H1 (cell line): ENCODE data around the gene PIGV. TPM values are rescaled to one million over a fixed set of nuclear protein-coding genes. Genes with fewer than 3 reads are reported as not detected.

Experiments used
- CTCF ChIA-PET: fragments of 300-600 bp; sonication (Branson Sonifier 250); formaldehyde crosslinking; loops from one replicate; lab custom pipeline; 2021; ENCODE audit not compliant: partially characterized antibody; lab: Charles Lee
- POLR2A ChIA-PET: fragments of 300-600 bp; sonication (Branson Sonifier 250); formaldehyde crosslinking; loops from one replicate; lab custom pipeline; 2021; ENCODE audit warnings: inconsistent platforms; ENCODE audit not compliant: partially characterized antibody; lab: Charles Lee
- DNase-seq, 2 experiments: peaks; one replicate each; pipeline versions ENCODE4 v3.0.0 to v3.0.0-alpha.2; 2010 to 2022; ENCODE audit warnings: low spot score in 2 of 2, low read depth in 1 of 2, mixed read lengths in 1 of 2
- FAIRE-seq: peaks from 2 replicates; lab custom pipeline; 2011; peaks lifted over from hg19 to GRCh38; lab: Jason Lieb, UNC
- H2AFZ ChIP-seq: 2 replicates; pipeline ENCODE4 v1.8.1; 2012; ENCODE audit warnings: low read length, inconsistent platforms
- H2AK5ac ChIP-seq: 2 replicates; pipeline ENCODE4 v1.6.1; 2013; ENCODE audit warnings: low read depth, low read length
- H2BK120ac ChIP-seq: replicated peaks from 2 replicates; pipeline ENCODE3; 2013; ENCODE audit warnings: low read depth, low read length, inconsistent platforms
- H2BK12ac ChIP-seq: 2 replicates; pipeline ENCODE4 v1.6.1; 2013; ENCODE audit warnings: low read depth, low read length
- H2BK15ac ChIP-seq: 2 replicates; pipeline ENCODE4 v1.6.1; 2013; ENCODE audit warnings: low read length
- H2BK20ac ChIP-seq: 2 replicates; pipeline ENCODE4 v1.6.1; 2013; ENCODE audit warnings: low read length
- H2BK5ac ChIP-seq: 2 replicates; pipeline ENCODE4 v1.6.1; 2013; ENCODE audit warnings: low read depth, low read length
- H3K14ac ChIP-seq: 2 replicates; pipeline ENCODE4 v1.6.1; 2013; ENCODE audit warnings: inconsistent platforms; ENCODE audit not compliant: insufficient read length
- H3K18ac ChIP-seq: 2 replicates; pipeline ENCODE4 v1.6.1; 2013; ENCODE audit warnings: low read length; ENCODE audit errors: extremely low read depth
- H3K23ac ChIP-seq: 2 replicates; pipeline ENCODE4 v1.6.1; 2013; ENCODE audit warnings: inconsistent platforms; ENCODE audit not compliant: insufficient read length
- H3K23me2 ChIP-seq: 2 replicates; pipeline ENCODE4 v1.6.1; 2013; ENCODE audit warnings: low read depth, low read length
- H3K27ac ChIP-seq: 2 replicates; pipeline ENCODE4 v1.6.1; 2011; ENCODE audit warnings: low read depth, low read length, inconsistent platforms
- H3K27me3 ChIP-seq, 4 experiments: replicated peaks in 1 of 4; 1 replicate in 1 of 4; 2 replicates in 3 of 4; pipeline versions ENCODE4 v1.6.1 to v1.8.1; 2011 to 2013; ENCODE audit warnings: low read length in 3 of 4, mild to moderate bottlenecking in 3 of 4, inconsistent platforms in 2 of 4, mixed read lengths in 2 of 4, moderate library complexity in 1 of 4; ENCODE audit not compliant: control insufficient read depth in 3 of 4, insufficient read depth in 3 of 4; ENCODE audit errors: extremely low read depth in 1 of 4
- H3K36me3 ChIP-seq, 4 experiments: 2 replicates each; pipeline versions ENCODE4 v1.6.1 to v1.8.1; 2011 to 2013; ENCODE audit warnings: mild to moderate bottlenecking in 4 of 4, low read length in 3 of 4, moderate library complexity in 2 of 4, control low read depth in 1 of 4, inconsistent platforms in 1 of 4; ENCODE audit not compliant: insufficient read depth in 4 of 4, control insufficient read depth in 2 of 4
- H3K4ac ChIP-seq: replicated peaks from 2 replicates; pipeline ENCODE3; 2013; ENCODE audit warnings: low read length, low read depth, mixed read lengths, inconsistent platforms; ENCODE audit not compliant: insufficient read length
- H3K4me1 ChIP-seq, 4 experiments: replicated peaks in 1 of 4; 1 replicate in 1 of 4; 2 replicates in 3 of 4; pipeline versions ENCODE4 v1.6.1 to v1.8.1; 2011 to 2013; ENCODE audit warnings: low read length in 3 of 4, inconsistent platforms in 2 of 4, mixed read lengths in 1 of 4; ENCODE audit not compliant: insufficient read depth in 4 of 4, control insufficient read depth in 3 of 4
- H3K4me2 ChIP-seq, 2 experiments: 2 replicates each; pipeline versions ENCODE4 v1.6.1 to v1.8.1; 2011 to 2013; ENCODE audit warnings: low read depth in 2 of 2, low read length in 2 of 2, control low read depth in 1 of 2, inconsistent platforms in 1 of 2, mild to moderate bottlenecking in 1 of 2; ENCODE audit not compliant: insufficient read depth in 1 of 2
- H3K4me3 ChIP-seq, 4 experiments: fragments of 200-600, 300-600 bp in 1 of 4; sonication (generic), shearing (Covaris generic), sonication (Bioruptor Twin) in 1 of 4; 2 replicates each; pipeline versions ENCODE4 v1.5.1 to v1.8.1; 2011 to 2016; ENCODE audit warnings: low read length in 4 of 4, low read depth in 3 of 4, control low read depth in 2 of 4, inconsistent platforms in 2 of 4, mild to moderate bottlenecking in 2 of 4, mixed read lengths in 1 of 4, moderate library complexity in 1 of 4; ENCODE audit not compliant: insufficient read depth in 2 of 4; ENCODE audit errors: extremely low read depth in 1 of 4
- H3K56ac ChIP-seq: replicated peaks from 2 replicates; pipeline ENCODE3; 2013; ENCODE audit warnings: low read depth, mild to moderate bottlenecking, mixed read lengths, low read length, inconsistent platforms; ENCODE audit not compliant: insufficient read length
- H3K79me1 ChIP-seq: 2 replicates; pipeline ENCODE4 v1.6.1; 2013; ENCODE audit warnings: low read depth, low read length, control low read depth
- H3K79me2 ChIP-seq, 2 experiments: 2 replicates each; pipeline versions ENCODE4 v1.6.1 to v1.8.1; 2012 to 2013; ENCODE audit warnings: low read length in 2 of 2, mild to moderate bottlenecking in 2 of 2, inconsistent platforms in 1 of 2; ENCODE audit not compliant: insufficient read depth in 2 of 2, control insufficient read depth in 1 of 2
- H3K9ac ChIP-seq, 4 experiments: replicated peaks in 1 of 4; 1 replicate in 1 of 4; 2 replicates in 3 of 4; pipeline versions ENCODE4 v1.6.1 to v1.8.1; 2011 to 2013; ENCODE audit warnings: low read depth in 3 of 4, low read length in 3 of 4, control low read depth in 2 of 4, mild to moderate bottlenecking in 2 of 4, moderate library complexity in 2 of 4, inconsistent platforms in 1 of 4; ENCODE audit errors: extremely low read depth in 1 of 4
- H3K9me3 ChIP-seq, 2 experiments: 2 replicates each; pipeline versions ENCODE4 v1.6.1 to v1.8.1; 2012 to 2013; ENCODE audit warnings: mild to moderate bottlenecking in 2 of 2, moderate library complexity in 2 of 2, control low read depth in 1 of 2, inconsistent platforms in 1 of 2, low read depth in 1 of 2, low read length in 1 of 2, mixed read lengths in 1 of 2; ENCODE audit not compliant: insufficient read depth in 2 of 2
- H4K20me1 ChIP-seq, 2 experiments: replicated peaks in 1 of 2; 2 replicates each; pipeline versions ENCODE3 to v1.8.1; 2011 to 2013; ENCODE audit warnings: inconsistent platforms in 2 of 2, low read length in 2 of 2, mild to moderate bottlenecking in 1 of 2; ENCODE audit not compliant: insufficient read depth in 2 of 2, control insufficient read depth in 1 of 2
- H4K5ac ChIP-seq: 2 replicates; pipeline ENCODE4 v1.6.1; 2013; ENCODE audit warnings: low read length, low read depth, mixed read lengths, inconsistent platforms; ENCODE audit not compliant: insufficient read length
- H4K8ac ChIP-seq: 2 replicates; pipeline ENCODE4 v1.8.0; 2013; ENCODE audit warnings: mild to moderate bottlenecking, moderate library complexity, low read length, inconsistent platforms; ENCODE audit not compliant: insufficient read depth; ENCODE audit errors: extremely low read depth
- H4K91ac ChIP-seq: replicated peaks from 2 replicates; pipeline ENCODE3; 2013; ENCODE audit warnings: low read length, mixed read lengths, inconsistent platforms; ENCODE audit not compliant: insufficient read length
- KDM1A ChIP-seq: fragments of 200-600, 300-600 bp; sonication (generic); IDR thresholded peaks from 2 replicates; pipeline ENCODE4 v1.7.1; 2016; ENCODE audit warnings: mild to moderate bottlenecking, low read length, borderline replicate concordance
- NRF1 ChIP-seq: IDR thresholded peaks from 2 replicates; pipeline ENCODE4 v1.6.1; 2011; ENCODE audit warnings: mild to moderate bottlenecking, low read depth, low read length, improper control_type of control experiment
- SIX5 ChIP-seq: IDR thresholded peaks from 2 replicates; pipeline ENCODE4 v1.6.1; 2011; ENCODE audit warnings: mild to moderate bottlenecking, low read depth, low read length
- WGBS, 2 experiments: shearing (Covaris generic) in 1 of 2; methylation state at CpG; one replicate each; pipeline versions ENCODE4 v1.1.6 to v1.1.7; 2013 to 2015; ENCODE audit warnings: low lambda C conversion rate in 2 of 2, mixed read lengths in 2 of 2, inconsistent platforms in 1 of 2, low coverage in 1 of 2, missing lambda C conversion rate in 1 of 2; ENCODE audit not compliant: insufficient replicate concordance in 2 of 2, insufficient coverage in 1 of 2, insufficient read length in 1 of 2; ENCODE audit errors: extremely low coverage in 1 of 2, missing lambda C conversion rate in 1 of 2; 5-methylcytosine and 5-hydroxymethylcytosine counted together
- polyA plus RNA-seq, 7 experiments: library from polyadenylated mRNA; depleted of rRNA in 3 of 7; stranded (reverse) in 5 of 7; unstranded in 2 of 7; fragments of >200 nt in 5 of 7; fragments of 200-250 nt in 2 of 7; gene quantifications; 1 replicate in 5 of 7; 2 replicates in 1 of 7; 4 replicates in 1 of 7; pipeline versions ENCODE4 v1.2.1 to v1.2.3, GENCODE V29; 2011 to 2013; ENCODE audit warnings: missing spikeins in 2 of 7, mixed read lengths in 2 of 7
- total RNA-seq: library from RNA; stranded (reverse); fragmentation: NEBNext Ultra II Directional; extraction: Animal tissue kit (Norgen Biotek cat#: 25700); gene quantifications from 2 replicates; pipeline ENCODE4 v1.2.1, GENCODE V29; 2021

PIGV gene
- total and polyA plus RNA-seq, 2 of the 8 experiments (the other 6 are each of a cell fraction or from before 2014, with no cell fraction given) = 8.5 to 20.9 TPM

- Histone ChIP-seq H3K4me1 (peaks cover 3 to 18% (median 12%) of the 10 kb centered on the region in 4 experiments; a peak in 6 of 7 replicates), H3K56ac (no peak overlapping the region), H3K14ac (no peak overlapping the region), H3K4me3 (no peak overlapping the region), H3K27ac (no peak overlapping the region), H2BK12ac (no peak overlapping the region), H3K79me2 (no peaks in the 10 kb centered on the region), H3K36me3 (peaks cover 0 to 8% (median 3%) of the 10 kb centered on the region in 4 experiments; a peak in 6 of 8 replicates), H3K9me3 (no peaks in the 10 kb centered on the region), H2BK20ac (no peak overlapping the region), H4K91ac (no peak overlapping the region), H3K4ac (no peak overlapping the region), H2AFZ (no peak overlapping the region), H2AK5ac (no peak overlapping the region), H3K18ac (no peak overlapping the region), H2BK15ac (no peak overlapping the region), H4K5ac (no peak overlapping the region), H3K4me2 (no peak overlapping the region), H3K79me1 (no peaks in the 10 kb centered on the region), H2BK120ac (no peak overlapping the region), H3K23me2 (peaks cover 14% of the 10 kb centered on the region), H4K8ac (no peak overlapping the region), H4K20me1 (no peaks in the 10 kb centered on the region), H2BK5ac (no peak overlapping the region), H3K27me3 (no peaks in the 10 kb centered on the region), H3K23ac (no peak overlapping the region), H3K9ac (no peak overlapping the region)
- FAIRE-seq (no peak), DNase-seq (no peak)
- POLR2A ChIA-PET = interaction anchor here (0.7 to 0.8 kb wide), 2 partner anchors 18 to 113 kb away, joined by 3 read pairs; no protein-coding TSS in a partner anchor
- WGBS, 2 experiments = 94% methylated on average over 4 of the region's 4 CpGs; no CpG with 5 or more reads in 1 of the 2 experiments
- CTCF ChIA-PET = interaction anchor here (0.6 to 6.9 kb wide), 26 partner anchors 10 to 251 kb away, joined by 3 to 121 read pairs (median 8); no protein-coding TSS in a partner anchor
- TF ChIP-seq KDM1A = no peak
- no peak for TF ChIP-seq NRF1
- no peak for TF ChIP-seq SIX5
Observed at GRCh38 chr1:26789931-26790330, 2.2 kb downstream of the PIGV start.
